HEK293T (cell line): Measurements from ENCODE around the gene GPR146.

Experiments
- CTCF ChIA-PET: fragments of 350-600 bp; formaldehyde crosslinking; extraction: SDS; loops from one replicate; lab custom pipeline; 2021; ENCODE audit warnings: antibody characterized with exemption, inconsistent platforms; lab: Yijun Ruan, JAX
- POLR2A ChIA-PET: fragments of 350-600 bp; formaldehyde crosslinking; extraction: SDS; loops from one replicate; lab custom pipeline; 2020; ENCODE audit warnings: antibody characterized with exemption, inconsistent platforms; lab: Yijun Ruan, JAX
- DNase-seq: peaks from one replicate; pipeline ENCODE4 v3.0.0; 2012; ENCODE audit warnings: mixed read lengths; ENCODE audit errors: extremely low spot score
- ARNT ChIP-seq: fragments of 450-650 bp; IDR thresholded peaks from 2 replicates; pipeline ENCODE4 v1.6.1; 2017; ENCODE audit warnings: mild to moderate bottlenecking
- BHLHE40 ChIP-seq: fragments of 450-650 bp; IDR thresholded peaks from 2 replicates; pipeline ENCODE4 v1.6.1; 2016; ENCODE audit warnings: mild to moderate bottlenecking, moderate library complexity, borderline replicate concordance
- CTBP1 ChIP-seq: fragments of 450-650 bp; IDR thresholded peaks from 2 replicates; pipeline ENCODE4 v1.6.1; 2016; ENCODE audit warnings: borderline replicate concordance
- ELF4 ChIP-seq: fragments of 450-650 bp; IDR thresholded peaks from 2 replicates; pipeline ENCODE4 v1.6.1; 2017; ENCODE audit warnings: antibody characterized with exemption
- FOXA1 ChIP-seq: fragments of 450-650 bp; IDR thresholded peaks from 2 replicates; pipeline ENCODE4 v1.6.1; 2016; ENCODE audit warnings: mild to moderate bottlenecking
- FOXK2 ChIP-seq: fragments of 450-650 bp; IDR thresholded peaks from 2 replicates; pipeline ENCODE4 v1.6.1; 2016; ENCODE audit warnings: mild to moderate bottlenecking
- FOXM1 ChIP-seq: fragments of 450-650 bp; IDR thresholded peaks from 2 replicates; pipeline ENCODE4 v1.6.1; 2017; ENCODE audit warnings: mild to moderate bottlenecking, borderline replicate concordance
- HDGF ChIP-seq: fragments of 450-650 bp; IDR thresholded peaks from 2 replicates; pipeline ENCODE4 v1.6.1; 2017; ENCODE audit warnings: antibody characterized with exemption, borderline replicate concordance
- L3MBTL2 ChIP-seq: fragments of 450-650 bp; conservative IDR thresholded peaks from 2 replicates; pipeline ENCODE4 v1.6.1; 2016; ENCODE audit warnings: mild to moderate bottlenecking
- LEF1 ChIP-seq: fragments of 450-650 bp; IDR thresholded peaks from 2 replicates; pipeline ENCODE4 v1.6.1; 2017; ENCODE audit warnings: mild to moderate bottlenecking, borderline replicate concordance
- NFRKB ChIP-seq: fragments of 450-650 bp; IDR thresholded peaks from 2 replicates; pipeline ENCODE4 v1.6.1; 2016; ENCODE audit warnings: mild to moderate bottlenecking, moderate library complexity
- SP1 ChIP-seq: fragments of 450-650 bp; IDR thresholded peaks from 2 replicates; pipeline ENCODE4 v1.6.1; 2017
- SUZ12 ChIP-seq: fragments of 450-650 bp; IDR thresholded peaks from 2 replicates; pipeline ENCODE4 v1.6.1; 2016; ENCODE audit warnings: mild to moderate bottlenecking
- TARDBP ChIP-seq: fragments of 450-650 bp; IDR thresholded peaks from 2 replicates; pipeline ENCODE4 v1.6.1; 2016
- ZNF384 ChIP-seq: fragments of 450-650 bp; IDR thresholded peaks from 2 replicates; pipeline ENCODE4 v1.6.1; 2016
- TF ChIP-seq, protein P1 (sequence below): fragments of 450-650 bp; IDR thresholded peaks from 2 replicates; pipeline ENCODE4 v1.6.1; 2016

GPR146 gene

DNA sequence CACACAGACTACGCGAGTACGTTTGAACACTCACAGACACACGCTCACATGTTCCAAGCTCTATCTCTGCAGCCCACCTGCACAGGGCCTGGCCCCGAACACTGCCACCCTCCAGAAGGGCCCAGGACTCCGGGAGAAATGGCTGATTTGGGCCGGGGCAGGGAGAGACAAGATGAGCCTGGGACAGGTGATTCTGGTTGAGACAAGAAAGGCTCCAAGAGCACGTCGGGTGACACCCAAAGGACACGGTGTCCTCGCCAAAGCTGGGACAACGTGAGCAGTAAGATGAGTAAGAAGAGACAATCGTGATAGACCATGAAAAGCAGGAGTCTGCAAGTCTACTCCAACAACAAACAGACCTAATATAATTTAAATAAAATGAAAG, 52.8 kb downstream of the GPR146 start:
- no peak for TF ChIP-seq ELF4
- TF ChIP-seq FOXK2, result no peak
- no peak for TF ChIP-seq SUZ12
- no peak for TF ChIP-seq LEF1
- TF ChIP-seq FOXA1, result no peak
- no peak for TF ChIP-seq SP1
- no peak for TF ChIP-seq BHLHE40
- TF ChIP-seq HDGF, result no peak
- TF ChIP-seq, protein P1, sequence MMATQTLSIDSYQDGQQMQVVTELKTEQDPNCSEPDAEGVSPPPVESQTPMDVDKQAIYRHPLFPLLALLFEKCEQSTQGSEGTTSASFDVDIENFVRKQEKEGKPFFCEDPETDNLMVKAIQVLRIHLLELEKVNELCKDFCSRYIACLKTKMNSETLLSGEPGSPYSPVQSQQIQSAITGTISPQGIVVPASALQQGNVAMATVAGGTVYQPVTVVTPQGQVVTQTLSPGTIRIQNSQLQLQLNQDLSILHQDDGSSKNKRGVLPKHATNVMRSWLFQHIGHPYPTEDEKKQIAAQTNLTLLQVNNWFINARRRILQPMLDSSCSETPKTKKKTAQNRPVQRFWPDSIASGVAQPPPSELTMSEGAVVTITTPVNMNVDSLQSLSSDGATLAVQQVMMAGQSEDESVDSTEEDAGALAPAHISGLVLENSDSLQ, result no peak
- no peak for TF ChIP-seq FOXM1
- no peak for TF ChIP-seq NFRKB
- no peak for TF ChIP-seq ARNT
- TF ChIP-seq ZNF384, result no peak
- CTCF ChIA-PET, result no interaction called here
- POLR2A ChIA-PET, result no interaction called here
- no peak for DNase-seq

DNA sequence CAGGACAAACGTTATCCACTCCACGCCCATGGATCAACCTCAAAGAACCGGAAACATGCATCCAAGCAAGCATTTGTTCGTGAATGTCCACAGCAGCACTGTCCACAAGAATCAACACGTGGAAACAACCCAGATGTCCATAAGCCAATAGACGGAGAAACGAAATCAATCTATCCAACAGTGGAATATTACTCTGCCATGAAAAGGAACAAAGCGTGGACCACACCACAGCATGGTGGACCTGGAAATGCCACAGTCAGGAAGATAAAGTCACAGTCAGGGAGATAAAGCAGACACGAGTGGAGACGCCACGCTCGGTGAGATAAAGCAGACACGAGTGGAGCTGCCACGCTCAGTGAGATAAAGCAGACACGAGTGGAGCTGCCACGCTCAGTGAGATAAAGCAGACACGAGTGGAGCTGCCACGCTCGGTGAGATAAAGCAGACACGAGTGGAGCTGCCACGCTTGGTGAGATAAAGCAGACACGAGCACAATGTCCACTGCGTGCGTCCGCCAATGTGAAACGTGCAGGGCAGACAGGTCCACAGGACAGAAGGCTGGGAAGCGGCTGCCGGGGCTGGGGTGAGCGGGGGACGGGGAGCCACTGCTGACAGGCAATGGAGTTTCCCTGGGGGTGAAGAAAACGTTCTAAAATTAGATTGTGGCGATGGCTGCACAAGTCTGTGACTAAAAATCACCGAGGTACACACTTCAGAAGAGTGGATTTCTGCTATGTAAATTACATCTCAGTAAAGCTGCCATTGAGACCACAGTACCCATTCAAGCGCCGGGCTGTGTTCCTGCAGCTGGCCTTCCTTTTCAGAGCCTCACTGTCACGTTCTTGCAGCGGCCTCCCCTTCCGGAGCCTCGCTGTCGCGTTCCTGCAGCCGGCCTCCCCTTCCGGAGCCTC, 54.2 kb downstream of the GPR146 start:
- CTCF ChIA-PET, result no interaction called here

DNA sequence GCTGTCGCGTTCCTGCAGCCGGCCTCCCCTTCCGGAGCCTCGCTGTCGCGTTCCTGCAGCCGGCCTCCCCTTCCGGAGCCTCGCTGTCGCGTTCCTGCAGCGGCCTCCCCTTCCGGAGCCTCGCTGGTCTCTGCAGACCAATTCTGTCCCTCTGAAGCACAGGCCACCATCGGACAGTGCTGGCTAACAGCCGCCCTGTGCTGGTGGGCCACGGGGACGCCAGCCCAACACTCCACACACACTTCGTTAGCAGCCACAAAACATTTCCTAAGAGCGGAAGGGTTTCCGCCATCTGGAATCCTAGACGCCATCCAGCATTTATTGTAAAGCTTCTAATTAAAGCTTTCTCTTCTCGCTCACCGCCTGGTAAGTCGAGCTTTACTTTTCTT, 54.8 kb downstream of the GPR146 start:
- no peak for DNase-seq
- POLR2A ChIA-PET, result no interaction called here

More for the DNA sequence above, 54.2 kb downstream of the GPR146 start:
- POLR2A ChIA-PET, result no interaction called here
- DNase-seq, result no peak
- TF ChIP-seq CTBP1, result no peak
- TF ChIP-seq, protein P1, result no peak
- TF ChIP-seq FOXA1, result no peak

DNA sequence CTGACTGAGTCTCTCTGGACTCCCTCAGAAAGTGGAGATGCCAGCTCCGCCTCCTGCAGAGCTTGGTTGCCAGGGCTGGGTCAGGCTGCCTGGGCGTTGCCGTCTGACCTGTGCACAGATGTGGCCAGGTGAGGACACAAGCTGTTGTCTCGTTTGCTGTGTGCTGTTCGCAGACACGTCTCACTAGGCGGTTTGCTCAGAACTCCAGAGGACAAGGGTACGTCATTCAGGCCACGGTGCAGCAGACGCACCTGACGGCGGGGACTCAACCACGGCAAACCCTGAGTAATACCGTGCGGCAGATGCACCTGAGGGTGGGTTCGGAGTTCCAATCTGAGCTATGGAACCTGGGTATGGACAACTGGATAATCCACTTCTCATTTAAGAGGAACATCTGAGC, 55.3 kb downstream of the GPR146 start:
- ChIA-PET CTCF (no interaction called here), POLR2A (no interaction called here)

More for the DNA sequence above, 54.8 kb downstream of the GPR146 start:
- CTCF ChIA-PET, result no interaction called here
- no peak for TF ChIP-seq SP1
- TF ChIP-seq NFRKB, result no peak
- TF ChIP-seq ELF4, result no peak
- no peak for TF ChIP-seq TARDBP
- no peak for TF ChIP-seq HDGF
- TF ChIP-seq FOXA1, result no peak
- TF ChIP-seq BHLHE40, result no peak
- TF ChIP-seq ARNT, result no peak
- TF ChIP-seq FOXK2, result no peak
- no peak for TF ChIP-seq L3MBTL2
- TF ChIP-seq LEF1, result no peak
- no peak for TF ChIP-seq ZNF384
- TF ChIP-seq CTBP1, result no peak
- TF ChIP-seq FOXM1, result no peak
- TF ChIP-seq SUZ12, result no peak
- TF ChIP-seq, protein P1, result no peak

DNA sequence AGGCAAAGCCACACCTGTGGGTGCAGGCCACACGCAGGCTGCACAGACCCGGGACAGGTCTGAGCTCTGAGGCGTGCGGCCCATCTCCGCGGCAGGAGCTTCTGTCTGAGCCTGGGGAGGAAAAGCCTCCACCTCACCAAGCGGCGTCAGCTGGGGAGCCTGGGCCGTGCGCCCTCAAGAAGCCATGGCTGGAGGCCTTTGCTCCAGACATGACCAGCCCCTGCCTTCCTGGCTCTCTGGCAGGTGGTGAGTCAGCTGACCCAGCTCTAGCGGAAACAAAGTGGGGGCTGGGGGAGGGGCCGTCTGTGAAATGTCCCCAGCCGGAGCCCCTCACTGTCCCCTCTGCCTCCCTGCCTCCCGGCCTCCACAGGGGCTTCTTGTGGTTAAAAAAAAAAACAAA, 56.0 kb downstream of the GPR146 start:
- TF ChIP-seq FOXA1 (no peak), ARNT (no peak), LEF1 (no peak), FOXM1 (no peak), L3MBTL2 (no peak), CTBP1 (no peak), SP1 (no peak), BHLHE40 (no peak), NFRKB (no peak), TARDBP (no peak), ELF4 (no peak), HDGF (no peak), FOXK2 (no peak)
- TF ChIP-seq, protein P1, result no peak
- no peak for DNase-seq
- ChIA-PET CTCF (interaction anchor here (0.6 kb wide), 1 partner anchor 17 kb away, joined by 4 read pairs; no protein-coding TSS in a partner anchor), POLR2A (no interaction called here)

More for the DNA sequence above, 55.3 kb downstream of the GPR146 start:
- no peak for DNase-seq
- TF ChIP-seq SP1 (no peak), SUZ12 (no peak), FOXM1 (no peak), NFRKB (no peak), CTBP1 (no peak)
